ENCODE results near the gene SYT14.
"Not testable (repeated sequence)": the region's sequence is repeated elsewhere in the genome, so short reads cannot be mapped to it uniquely, and the experiment has no call there.

The SYT14 gene

GRCh38 chr1:210043058-210043457 is 105.0 kb downstream of the SYT14 start:
- DNase-seq, result no peak

GRCh38 chr1:210049616-210050015 is 111.6 kb downstream of the SYT14 start:
- no peak for DNase-seq

GRCh38 chr1:210050491-210050890 is 112.5 kb downstream of the SYT14 start:
- not testable (repeated sequence) for DNase-seq

GRCh38 chr1:210053126-210053525 is 115.1 kb downstream of the SYT14 start:
- DNase-seq, result no peak

GRCh38 chr1:210057593-210057992 is 119.6 kb downstream of the SYT14 start:
- no peak for DNase-seq

GRCh38 chr1:210061992-210062391 is 124.0 kb downstream of the SYT14 start:
- no peak for DNase-seq

GRCh38 chr1:210070531-210070930 is 132.5 kb downstream of the SYT14 start:
- DNase-seq, result no peak

GRCh38 chr1:210072129-210072528 is 134.1 kb downstream of the SYT14 start:
- DNase-seq, result no peak

- DNase-seq, result no peak
Observed at GRCh38 chr1:210072896-210073504, 135.0 kb downstream of the SYT14 start.

GRCh38 chr1:210074904-210075303 is 136.9 kb downstream of the SYT14 start:
- no peak for DNase-seq

- no peak for DNase-seq
Observed at GRCh38 chr1:210076620-210077019, 138.6 kb downstream of the SYT14 start.

GRCh38 chr1:210081494-210081893 is 143.5 kb downstream of the SYT14 start:
- DNase-seq, result no peak

- no peak for DNase-seq
Observed at GRCh38 chr1:210085359-210085758, 147.3 kb downstream of the SYT14 start.

- DNase-seq, result no peak
Observed at GRCh38 chr1:210087058-210087457, 149.0 kb downstream of the SYT14 start.

GRCh38 chr1:210089855-210090254 is 151.8 kb downstream of the SYT14 start:
- no peak for DNase-seq

- no peak for DNase-seq
Observed at GRCh38 chr1:210092366-210092765, 154.3 kb downstream of the SYT14 start.

GRCh38 chr1:210093461-210093860 is 155.4 kb downstream of the SYT14 start:
- DNase-seq, result no peak

- no peak for DNase-seq
Observed at GRCh38 chr1:210098356-210098755, 160.3 kb downstream of the SYT14 start.

- no peak for DNase-seq
Observed at GRCh38 chr1:210099921-210100320, 161.9 kb downstream of the SYT14 start.

- no peak for DNase-seq
Observed at GRCh38 chr1:210104103-210104502, 166.1 kb downstream of the SYT14 start.

- not testable (repeated sequence) for DNase-seq
Observed at GRCh38 chr1:210112906-210113305, 174.9 kb downstream of the SYT14 start.

- DNase-seq, result no peak
Observed at GRCh38 chr1:210117198-210117597, 179.2 kb downstream of the SYT14 start.

GRCh38 chr1:210117681-210118170 is 179.7 kb downstream of the SYT14 start:
- DNase-seq, result no peak

- no peak for DNase-seq
Observed at GRCh38 chr1:210123383-210123782, 185.4 kb downstream of the SYT14 start.

GRCh38 chr1:210123924-210124589 is 186.0 kb downstream of the SYT14 start:
- no peak for DNase-seq

Measured in NCI-H1930 (cell line).